ENCODE measurements around the gene BEGAIN. TPM values are rescaled to one million over a fixed set of nuclear protein-coding genes. Genes with fewer than 3 reads are reported as not detected.
A peak's percentile ranks its signal among the peaks of the same experiment; 100 is the strongest.

Gene BEGAIN
- total RNA-seq, 1 donor from 2014 or later, result 1.5 TPM

GRCh38 chr14:100622708-100623485, 35.7 kb upstream of the BEGAIN start:
- no peak for TF ChIP-seq CTCF (IDR thresholded peaks at IDR 0.05)
- H3K27me3 ChIP-seq, result peaks cover 18% of the 10 kb centered on the region
- peaks cover 18% of the 10 kb centered on the region for H3K4me1 ChIP-seq
- no peaks in the 10 kb centered on the region for H3K36me3 ChIP-seq
- intact Hi-C loops (cut with DNase I), result no loop called here
- H3K4me3 ChIP-seq, result no peak overlapping the region
- peak; percentile 48 for DNase-seq
- no peaks in the 10 kb centered on the region for H3K9me3 ChIP-seq
- no peak overlapping the region for H3K27ac ChIP-seq
- ATAC-seq, result no peak

GRCh38 chr14:100622224-100622623, 35.0 kb upstream of the BEGAIN start:
- no peak overlapping the region for H3K27ac ChIP-seq
- ATAC-seq, result peak; percentile 64
- no peaks in the 10 kb centered on the region for H3K36me3 ChIP-seq
- no peak for TF ChIP-seq CTCF (IDR thresholded peaks at IDR 0.05)
- H3K9me3 ChIP-seq, result no peaks in the 10 kb centered on the region
- H3K4me1 ChIP-seq, result peaks cover 24% of the 10 kb centered on the region
- peaks cover 18% of the 10 kb centered on the region for H3K27me3 ChIP-seq
- intact Hi-C loops (cut with DNase I), result no loop called here
- peak; percentile 64 for DNase-seq
- no peak overlapping the region for H3K4me3 ChIP-seq

- no peaks in the 10 kb centered on the region for H3K9me3 ChIP-seq
- peaks cover 18% of the 10 kb centered on the region for H3K27me3 ChIP-seq
- no peak overlapping the region for H3K27ac ChIP-seq
- ATAC-seq (no peak), DNase-seq (peak; percentile 61)
- intact Hi-C loops (cut with DNase I), result no loop called here
- TF ChIP-seq CTCF (IDR thresholded peaks at IDR 0.05), result no peak
- peaks cover 24% of the 10 kb centered on the region for H3K4me1 ChIP-seq
- H3K36me3 ChIP-seq, result no peaks in the 10 kb centered on the region
- H3K4me3 ChIP-seq, result no peak overlapping the region
Measured at GRCh38 chr14:100621806-100622205, 34.6 kb upstream of the BEGAIN start.

- Histone ChIP-seq H3K4me3 (no peak overlapping the region), H3K4me1 (peaks cover 24% of the 10 kb centered on the region), H3K27ac (no peak overlapping the region), H3K27me3 (peaks cover 27% of the 10 kb centered on the region), H3K9me3 (no peaks in the 10 kb centered on the region), H3K36me3 (no peaks in the 10 kb centered on the region)
- TF ChIP-seq CTCF (IDR thresholded peaks at IDR 0.05), result no peak
- intact Hi-C loops (cut with DNase I), result no loop called here
- DNase-seq (peak; percentile 36), ATAC-seq (no peak)
Measured at GRCh38 chr14:100620255-100621100, 33.3 kb upstream of the BEGAIN start.

- Histone ChIP-seq H3K27ac (no peak overlapping the region), H3K9me3 (no peaks in the 10 kb centered on the region), H3K4me1 (peaks cover 24% of the 10 kb centered on the region), H3K4me3 (no peak overlapping the region), H3K27me3 (peaks cover 27% of the 10 kb centered on the region), H3K36me3 (no peaks in the 10 kb centered on the region)
- intact Hi-C loops (cut with DNase I), result no loop called here
- peak; percentile 45 for DNase-seq
- ATAC-seq, result no peak
- no peak for TF ChIP-seq CTCF (IDR thresholded peaks at IDR 0.05)
Measured at GRCh38 chr14:100619396-100620254, 32.4 kb upstream of the BEGAIN start.
